ENCODE data around the gene KDR.

DNA sequence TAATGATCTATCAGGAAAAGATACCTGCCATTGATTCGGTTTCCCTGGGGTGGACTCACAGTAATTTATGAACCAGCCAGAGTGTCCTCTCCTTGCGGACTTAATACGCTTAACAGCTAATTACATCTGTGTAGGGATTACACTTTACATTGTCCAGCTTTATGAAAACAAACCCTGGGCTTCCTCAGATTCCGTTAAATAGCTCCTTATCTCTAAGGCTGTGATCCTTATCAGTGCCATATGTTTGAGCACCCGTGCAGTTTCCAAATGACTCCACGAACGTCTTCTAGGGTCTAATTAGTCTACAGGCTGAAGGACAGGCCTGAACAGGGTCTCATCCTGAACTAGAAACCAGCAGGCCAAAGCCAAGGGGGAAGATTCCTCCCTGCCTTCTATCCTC, 56.9 kb downstream of the KDR start:
- TF ChIP-seq TAF1 (IDR thresholded peaks at IDR 0.05; ENCODE audit: low read depth) (no peak), MXI1 (conservative IDR thresholded peaks at IDR 0.05; ENCODE audit: poor library complexity, severe bottlenecking) (no peak)

All from neural cell (in vitro differentiated cells).